ENCODE results near the gene DOCK4. TPM values are rescaled to one million over a fixed set of nuclear protein-coding genes. Genes with fewer than 3 reads are reported as not detected.

The DOCK4 gene
- polyA plus RNA-seq, 2 of the 4 experiments (the other 2 are of a cell fraction): 13.7 to 15.7 TPM

DNA sequence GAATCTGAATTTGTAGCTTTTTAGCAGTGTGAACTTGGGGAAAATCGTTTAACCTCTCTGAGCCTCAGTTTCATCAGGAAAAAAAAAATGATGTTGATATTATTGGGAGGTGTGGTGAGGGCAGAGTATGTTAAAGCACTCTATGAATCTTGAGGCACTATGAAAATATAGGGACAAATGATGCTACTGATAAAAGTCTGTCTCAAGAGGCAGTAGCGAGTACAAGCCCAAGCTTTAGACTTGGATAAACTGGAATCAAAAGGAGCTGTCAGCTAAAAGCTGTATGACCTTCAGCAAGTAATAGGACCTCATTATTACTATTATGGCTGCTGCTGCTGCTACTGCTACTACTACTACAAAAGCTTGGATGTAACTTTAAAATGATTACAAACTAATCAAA is 8.7 kb upstream of the DOCK4 start:
- FAIRE-seq: no peak
- peaks cover 27% of the 10 kb centered on the region for H3K4me1 ChIP-seq
- CTCF ChIA-PET: interaction anchor here (1.1 to 1.6 kb wide), 3 partner anchors 11 to 123 kb away, joined by 3 to 5 read pairs (median 3); no protein-coding TSS in a partner anchor

DNA sequence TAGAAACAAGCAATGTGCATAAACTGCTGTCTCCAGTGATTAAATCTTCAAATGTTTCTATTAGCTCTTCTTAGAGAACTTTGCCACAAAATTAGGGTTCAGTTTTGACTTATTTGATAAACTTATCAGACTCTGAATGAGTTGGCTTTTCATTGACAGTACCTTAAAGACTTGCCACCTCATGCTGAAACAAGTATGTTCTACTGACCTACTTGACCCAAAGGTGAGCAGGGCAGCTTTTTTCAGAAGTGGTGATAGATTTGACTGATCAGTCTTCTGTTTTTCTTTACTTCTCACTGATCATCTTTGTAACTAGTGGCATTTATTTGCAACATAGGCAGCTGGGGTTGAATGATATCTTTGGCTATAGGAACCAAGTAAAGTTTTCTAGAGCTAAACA is 8.1 kb upstream of the DOCK4 start:
- Histone ChIP-seq H3K9me3 (no peaks in the 10 kb centered on the region), H3K4me2 (no peak overlapping the region), H3K4me3 (no peak overlapping the region), H3K4me1 (peaks cover 27% of the 10 kb centered on the region), H3K27ac (no peak overlapping the region)
- ATAC-seq (no peak), DNase-seq (ENCODE audit: low read depth in 1 of 2, low spot score in 1 of 2) (no peak), FAIRE-seq (no peak)
- ChIA-PET CTCF (interaction anchor here (1.1 to 1.6 kb wide), 2 partner anchors 10 to 13 kb away, joined by 3 to 5 read pairs; no protein-coding TSS in a partner anchor), POLR2A (no interaction called here)
- TF ChIP-seq ZC3H11A (IDR thresholded peaks at IDR 0.05) (no peak), HDAC2 (IDR thresholded peaks at IDR 0.05) (no peak), ZFP36 (IDR thresholded peaks at IDR 0.05; ENCODE audit: borderline replicate concordance, partially characterized antibody) (no peak), NPAS2 (CRISPR knock-in tag; IDR thresholded peaks at IDR 0.05; ENCODE audit: borderline replicate concordance) (no peak), KDM1A (IDR thresholded peaks at IDR 0.05; ENCODE audit: low read depth) (no peak), GATA3 (IDR thresholded peaks at IDR 0.05; ENCODE audit: borderline replicate concordance) (no peak), MAFK (IDR thresholded peaks at IDR 0.05; ENCODE audit: partially characterized antibody) (no peak), CBX8 (IDR thresholded peaks at IDR 0.05) (no peak), POLR2AphosphoS2 (conservative IDR thresholded peaks at IDR 0.05; ENCODE audit: low read length) (no peak), HOXB5 (CRISPR knock-in tag; IDR thresholded peaks at IDR 0.05) (no peak), JUN (IDR thresholded peaks at IDR 0.05) (no peak)
- TF ChIP-seq, protein P1, sequence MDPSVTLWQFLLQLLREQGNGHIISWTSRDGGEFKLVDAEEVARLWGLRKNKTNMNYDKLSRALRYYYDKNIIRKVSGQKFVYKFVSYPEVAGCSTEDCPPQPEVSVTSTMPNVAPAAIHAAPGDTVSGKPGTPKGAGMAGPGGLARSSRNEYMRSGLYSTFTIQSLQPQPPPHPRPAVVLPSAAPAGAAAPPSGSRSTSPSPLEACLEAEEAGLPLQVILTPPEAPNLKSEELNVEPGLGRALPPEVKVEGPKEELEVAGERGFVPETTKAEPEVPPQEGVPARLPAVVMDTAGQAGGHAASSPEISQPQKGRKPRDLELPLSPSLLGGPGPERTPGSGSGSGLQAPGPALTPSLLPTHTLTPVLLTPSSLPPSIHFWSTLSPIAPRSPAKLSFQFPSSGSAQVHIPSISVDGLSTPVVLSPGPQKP (IDR thresholded peaks at IDR 0.05; ENCODE audit: low read depth, low read length): no peak
- TF ChIP-seq, protein P2, sequence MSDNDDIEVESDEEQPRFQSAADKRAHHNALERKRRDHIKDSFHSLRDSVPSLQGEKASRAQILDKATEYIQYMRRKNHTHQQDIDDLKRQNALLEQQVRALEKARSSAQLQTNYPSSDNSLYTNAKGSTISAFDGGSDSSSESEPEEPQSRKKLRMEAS (IDR thresholded peaks at IDR 0.05): no peak

More for the DNA sequence above, 8.7 kb upstream of the DOCK4 start:
- TF ChIP-seq, protein P3, sequence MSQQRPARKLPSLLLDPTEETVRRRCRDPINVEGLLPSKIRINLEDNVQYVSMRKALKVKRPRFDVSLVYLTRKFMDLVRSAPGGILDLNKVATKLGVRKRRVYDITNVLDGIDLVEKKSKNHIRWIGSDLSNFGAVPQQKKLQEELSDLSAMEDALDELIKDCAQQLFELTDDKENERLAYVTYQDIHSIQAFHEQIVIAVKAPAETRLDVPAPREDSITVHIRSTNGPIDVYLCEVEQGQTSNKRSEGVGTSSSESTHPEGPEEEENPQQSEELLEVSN (IDR thresholded peaks at IDR 0.05; ENCODE audit: borderline replicate concordance, low read depth): no peak
- TF ChIP-seq, protein P4, sequence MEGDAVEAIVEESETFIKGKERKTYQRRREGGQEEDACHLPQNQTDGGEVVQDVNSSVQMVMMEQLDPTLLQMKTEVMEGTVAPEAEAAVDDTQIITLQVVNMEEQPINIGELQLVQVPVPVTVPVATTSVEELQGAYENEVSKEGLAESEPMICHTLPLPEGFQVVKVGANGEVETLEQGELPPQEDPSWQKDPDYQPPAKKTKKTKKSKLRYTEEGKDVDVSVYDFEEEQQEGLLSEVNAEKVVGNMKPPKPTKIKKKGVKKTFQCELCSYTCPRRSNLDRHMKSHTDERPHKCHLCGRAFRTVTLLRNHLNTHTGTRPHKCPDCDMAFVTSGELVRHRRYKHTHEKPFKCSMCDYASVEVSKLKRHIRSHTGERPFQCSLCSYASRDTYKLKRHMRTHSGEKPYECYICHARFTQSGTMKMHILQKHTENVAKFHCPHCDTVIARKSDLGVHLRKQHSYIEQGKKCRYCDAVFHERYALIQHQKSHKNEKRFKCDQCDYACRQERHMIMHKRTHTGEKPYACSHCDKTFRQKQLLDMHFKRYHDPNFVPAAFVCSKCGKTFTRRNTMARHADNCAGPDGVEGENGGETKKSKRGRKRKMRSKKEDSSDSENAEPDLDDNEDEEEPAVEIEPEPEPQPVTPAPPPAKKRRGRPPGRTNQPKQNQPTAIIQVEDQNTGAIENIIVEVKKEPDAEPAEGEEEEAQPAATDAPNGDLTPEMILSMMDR (IDR thresholded peaks at IDR 0.05): no peak; the same call in 2 of the 3 replicates
- no peak for TF ChIP-seq CBX2 (IDR thresholded peaks at IDR 0.05; ENCODE audit: borderline replicate concordance, low read depth)
- no peak for TF ChIP-seq HOXB5 (CRISPR knock-in tag; IDR thresholded peaks at IDR 0.05)
- TF ChIP-seq MAZ (IDR thresholded peaks at IDR 0.05; ENCODE audit: borderline replicate concordance, low read depth, low read length): no peak
- TF ChIP-seq, protein P2 (IDR thresholded peaks at IDR 0.05): no peak
- TF ChIP-seq HMGXB4 (CRISPR knock-in tag; IDR thresholded peaks at IDR 0.05; ENCODE audit: borderline replicate concordance): no peak
- TF ChIP-seq ZNF302 (CRISPR knock-in tag; IDR thresholded peaks at IDR 0.05): no peak
- no peak for TF ChIP-seq ZC3H11A (IDR thresholded peaks at IDR 0.05)
- TF ChIP-seq, protein P5, sequence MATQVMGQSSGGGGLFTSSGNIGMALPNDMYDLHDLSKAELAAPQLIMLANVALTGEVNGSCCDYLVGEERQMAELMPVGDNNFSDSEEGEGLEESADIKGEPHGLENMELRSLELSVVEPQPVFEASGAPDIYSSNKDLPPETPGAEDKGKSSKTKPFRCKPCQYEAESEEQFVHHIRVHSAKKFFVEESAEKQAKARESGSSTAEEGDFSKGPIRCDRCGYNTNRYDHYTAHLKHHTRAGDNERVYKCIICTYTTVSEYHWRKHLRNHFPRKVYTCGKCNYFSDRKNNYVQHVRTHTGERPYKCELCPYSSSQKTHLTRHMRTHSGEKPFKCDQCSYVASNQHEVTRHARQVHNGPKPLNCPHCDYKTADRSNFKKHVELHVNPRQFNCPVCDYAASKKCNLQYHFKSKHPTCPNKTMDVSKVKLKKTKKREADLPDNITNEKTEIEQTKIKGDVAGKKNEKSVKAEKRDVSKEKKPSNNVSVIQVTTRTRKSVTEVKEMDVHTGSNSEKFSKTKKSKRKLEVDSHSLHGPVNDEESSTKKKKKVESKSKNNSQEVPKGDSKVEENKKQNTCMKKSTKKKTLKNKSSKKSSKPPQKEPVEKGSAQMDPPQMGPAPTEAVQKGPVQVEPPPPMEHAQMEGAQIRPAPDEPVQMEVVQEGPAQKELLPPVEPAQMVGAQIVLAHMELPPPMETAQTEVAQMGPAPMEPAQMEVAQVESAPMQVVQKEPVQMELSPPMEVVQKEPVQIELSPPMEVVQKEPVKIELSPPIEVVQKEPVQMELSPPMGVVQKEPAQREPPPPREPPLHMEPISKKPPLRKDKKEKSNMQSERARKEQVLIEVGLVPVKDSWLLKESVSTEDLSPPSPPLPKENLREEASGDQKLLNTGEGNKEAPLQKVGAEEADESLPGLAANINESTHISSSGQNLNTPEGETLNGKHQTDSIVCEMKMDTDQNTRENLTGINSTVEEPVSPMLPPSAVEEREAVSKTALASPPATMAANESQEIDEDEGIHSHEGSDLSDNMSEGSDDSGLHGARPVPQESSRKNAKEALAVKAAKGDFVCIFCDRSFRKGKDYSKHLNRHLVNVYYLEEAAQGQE (IDR thresholded peaks at IDR 0.05): no peak
- no peak for TF ChIP-seq RAD21 (conservative IDR thresholded peaks at IDR 0.05 in 1 of 2, IDR thresholded peaks at IDR 0.05 in 1 of 2)
- TF ChIP-seq HOXA7 (CRISPR knock-in tag; IDR thresholded peaks at IDR 0.05): no peak
- TF ChIP-seq TP53 (CRISPR knock-in tag; IDR thresholded peaks at IDR 0.05): no peak
- no peak for TF ChIP-seq RFX5 (IDR thresholded peaks at IDR 0.05)
- TF ChIP-seq EHMT2 (IDR thresholded peaks at IDR 0.05; ENCODE audit: low read depth): no peak
- no peak for TF ChIP-seq SREBF2 (IDR thresholded peaks at IDR 0.05)
- TF ChIP-seq ZFP36 (IDR thresholded peaks at IDR 0.05; ENCODE audit: borderline replicate concordance, partially characterized antibody): no peak
- no peak for TF ChIP-seq KDM1A (IDR thresholded peaks at IDR 0.05; ENCODE audit: low read depth)
- TF ChIP-seq JUN (IDR thresholded peaks at IDR 0.05): no peak
- Histone ChIP-seq H3K4me2 (no peak overlapping the region), H3K27ac (no peak overlapping the region), H3K9me3 (no peaks in the 10 kb centered on the region), H3K4me3 (no peak overlapping the region)
- POLR2A ChIA-PET: no interaction called here
- ATAC-seq: peak; percentile 39 to 62; a peak in 3 of 6 replicates
- DNase-seq (ENCODE audit: low read depth in 1 of 2, low spot score in 1 of 2): no peak
- 61% methylated on average over 2 of the region's 2 CpGs for WGBS (ENCODE audit: missing lambda C conversion rate)
